Keratinocyte (primary cell): Measurements from ENCODE around the gene DTL. TPM values are rescaled to one million over a fixed set of nuclear protein-coding genes. Genes with fewer than 3 reads are reported as not detected.
"Not testable (repeated sequence)": the region's sequence is repeated elsewhere in the genome, so short reads cannot be mapped to it uniquely, and the experiment has no call there.

Source experiments
- DNase-seq: peaks from one replicate; pipeline ENCODE4 v3.0.0-alpha.2; 2011; ENCODE audit warnings: low read depth, missing footprints, low spot score
- FAIRE-seq: peaks from 2 replicates; lab custom pipeline; 2011; peaks lifted over from hg19 to GRCh38; lab: Jason Lieb, UNC
- H2AFZ ChIP-seq: 2 replicates; pipeline ENCODE4 v1.6.0; 2012; ENCODE audit warnings: low read length, control low read depth, inconsistent platforms; ENCODE audit not compliant: control insufficient read depth
- H3K27ac ChIP-seq: 2 replicates; pipeline ENCODE4 v1.5.1; 2011; ENCODE audit warnings: low read length; ENCODE audit not compliant: control insufficient read depth, insufficient read depth
- H3K27me3 ChIP-seq: 3 replicates; pipeline ENCODE4 v1.6.0; 2011; ENCODE audit warnings: low read length; ENCODE audit not compliant: control insufficient read depth, insufficient read depth; ENCODE audit errors: extremely low read depth
- H3K36me3 ChIP-seq, 2 experiments: 2 replicates in 1 of 2; 3 replicates in 1 of 2; pipeline ENCODE4 v1.5.1; 2011; ENCODE audit warnings: low read length in 2 of 2, mild to moderate bottlenecking in 1 of 2; ENCODE audit not compliant: control insufficient read depth in 2 of 2, insufficient read depth in 2 of 2; ENCODE audit errors: extremely low read depth in 1 of 2
- H3K4me1 ChIP-seq: 3 replicates; pipeline ENCODE4 v1.5.1; 2011; ENCODE audit warnings: low read length; ENCODE audit not compliant: control insufficient read depth, insufficient read depth; ENCODE audit errors: extremely low read depth
- H3K4me2 ChIP-seq: 3 replicates; pipeline ENCODE4 v1.6.0; 2011; ENCODE audit warnings: low read depth, low read length; ENCODE audit not compliant: control insufficient read depth, insufficient read depth; ENCODE audit errors: extremely low read depth
- H3K4me3 ChIP-seq, 3 experiments: fragments of 200-600 bp in 1 of 3; sonication (generic) in 1 of 3; 2 replicates in 2 of 3; 3 replicates in 1 of 3; pipeline ENCODE4 v1.5.1; 2011 to 2016; ENCODE audit warnings: low read length in 3 of 3, mild to moderate bottlenecking in 3 of 3, control low read depth in 2 of 3, inconsistent platforms in 1 of 3, low read depth in 1 of 3, mixed read lengths in 1 of 3, mixed run types in 1 of 3, moderate library complexity in 1 of 3; ENCODE audit not compliant: control insufficient read depth in 2 of 3, insufficient read depth in 2 of 3; ENCODE audit errors: extremely low read depth in 1 of 3
- H3K79me2 ChIP-seq: 2 replicates; pipeline ENCODE4 v1.6.0; 2012; ENCODE audit warnings: low read length; ENCODE audit not compliant: control insufficient read depth, insufficient read depth
- H3K9ac ChIP-seq: 3 replicates; pipeline ENCODE4 v1.6.0; 2011; ENCODE audit warnings: low read length; ENCODE audit not compliant: control insufficient read depth, insufficient read depth; ENCODE audit errors: extremely low read depth
- H3K9me1 ChIP-seq: 3 replicates; pipeline ENCODE4 v1.6.0; 2011; ENCODE audit warnings: low read length; ENCODE audit not compliant: control insufficient read depth, insufficient read depth; ENCODE audit errors: extremely low read depth
- H3K9me3 ChIP-seq: 2 replicates; pipeline ENCODE4 v1.5.1; 2012; ENCODE audit warnings: low read depth, low read length; ENCODE audit not compliant: control insufficient read depth
- H4K20me1 ChIP-seq: 3 replicates; pipeline ENCODE4 v1.6.0; 2011; ENCODE audit warnings: low read length; ENCODE audit not compliant: control insufficient read depth, insufficient read depth; ENCODE audit errors: extremely low read depth
- EZH2 ChIP-seq: IDR thresholded peaks from one replicate; pipeline ENCODE4 v1.6.1; 2012; ENCODE audit warnings: inconsistent platforms, mild to moderate bottlenecking, low read length, moderate library complexity
- dilution Hi-C: fragments of 300-500 bp; cut with MboI; formaldehyde crosslinking; loops from one replicate; pipeline ENCODE4 v1.7.0; 2020; ENCODE audit warnings: low sequenced_read_pairs; ENCODE audit not compliant: extremely low pct_ligation_motif_present
- polyA plus RNA-seq, 5 experiments: library from polyadenylated mRNA; depleted of rRNA in 3 of 5; stranded (reverse) in 3 of 5; stranded (forward) in 1 of 5; unstranded in 1 of 5; fragments of >200 nt; gene quantifications; 1 replicate in 1 of 5; 2 replicates in 3 of 5; 3 replicates in 1 of 5; pipeline versions ENCODE4 v1.2.1 to v1.2.3, GENCODE V29; 2011 to 2012; ENCODE audit warnings: missing spikeins in 2 of 5, low read depth in 1 of 5, low replicate concordance in 1 of 5
- TF ChIP-seq, protein P1 (sequence below), 3 experiments: IDR thresholded peaks in 1 of 3; conservative IDR thresholded peaks in 1 of 3; optimal IDR thresholded peaks in 1 of 3; 2 replicates in 2 of 3; 3 replicates in 1 of 3; pipeline versions ENCODE3 to v1.5.1; 2011; ENCODE audit warnings: low read length in 3 of 3, mild to moderate bottlenecking in 3 of 3, moderate library complexity in 2 of 3, control low read depth in 1 of 3, inconsistent platforms in 1 of 3; ENCODE audit not compliant: insufficient read depth in 2 of 3; ENCODE audit errors: extremely low read depth in 1 of 3

DTL gene
- polyA plus RNA-seq, 1 donor (not counting 4 experiments of a cell fraction or from before 2014, with no cell fraction given): 9.3 TPM

DNA sequence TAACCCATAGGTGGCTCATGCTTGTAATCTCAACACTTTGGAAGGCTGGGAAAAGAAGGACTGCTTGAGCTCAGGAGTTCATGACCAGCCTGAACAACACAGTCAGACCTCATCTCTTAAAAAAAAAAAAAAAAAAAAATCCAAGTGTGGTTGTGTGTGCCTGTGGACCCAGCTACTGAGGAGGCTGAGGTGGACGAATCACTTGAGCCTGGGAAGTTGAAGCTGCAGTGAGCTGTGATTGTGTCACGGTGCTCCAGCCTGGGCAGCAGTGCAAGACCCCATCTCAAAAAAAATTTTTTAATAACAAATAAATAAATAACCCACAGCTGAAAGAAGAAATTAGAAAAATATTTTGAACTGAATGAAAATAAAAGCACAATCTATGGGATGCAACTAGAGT is 14.0 kb upstream of the DTL start:
- Histone ChIP-seq H3K4me1 (no peaks in the 10 kb centered on the region), H4K20me1 (no peaks in the 10 kb centered on the region), H3K27ac (no peak overlapping the region), H3K9me3 (no peaks in the 10 kb centered on the region), H3K4me3 (no peak overlapping the region), H3K36me3 (no peaks in the 10 kb centered on the region), H3K9ac (no peak overlapping the region), H3K27me3 (no peaks in the 10 kb centered on the region), H3K79me2 (peaks cover 38% of the 10 kb centered on the region), H3K4me2 (no peak overlapping the region), H3K9me1 (no peaks in the 10 kb centered on the region), H2AFZ (no peak overlapping the region)
- TF ChIP-seq, protein P1, sequence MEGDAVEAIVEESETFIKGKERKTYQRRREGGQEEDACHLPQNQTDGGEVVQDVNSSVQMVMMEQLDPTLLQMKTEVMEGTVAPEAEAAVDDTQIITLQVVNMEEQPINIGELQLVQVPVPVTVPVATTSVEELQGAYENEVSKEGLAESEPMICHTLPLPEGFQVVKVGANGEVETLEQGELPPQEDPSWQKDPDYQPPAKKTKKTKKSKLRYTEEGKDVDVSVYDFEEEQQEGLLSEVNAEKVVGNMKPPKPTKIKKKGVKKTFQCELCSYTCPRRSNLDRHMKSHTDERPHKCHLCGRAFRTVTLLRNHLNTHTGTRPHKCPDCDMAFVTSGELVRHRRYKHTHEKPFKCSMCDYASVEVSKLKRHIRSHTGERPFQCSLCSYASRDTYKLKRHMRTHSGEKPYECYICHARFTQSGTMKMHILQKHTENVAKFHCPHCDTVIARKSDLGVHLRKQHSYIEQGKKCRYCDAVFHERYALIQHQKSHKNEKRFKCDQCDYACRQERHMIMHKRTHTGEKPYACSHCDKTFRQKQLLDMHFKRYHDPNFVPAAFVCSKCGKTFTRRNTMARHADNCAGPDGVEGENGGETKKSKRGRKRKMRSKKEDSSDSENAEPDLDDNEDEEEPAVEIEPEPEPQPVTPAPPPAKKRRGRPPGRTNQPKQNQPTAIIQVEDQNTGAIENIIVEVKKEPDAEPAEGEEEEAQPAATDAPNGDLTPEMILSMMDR (optimal IDR thresholded peaks at IDR 0.05 in 1 of 3, IDR thresholded peaks at IDR 0.05 in 1 of 3, conservative IDR thresholded peaks at IDR 0.05 in 1 of 3; ENCODE audit: extremely low read depth in 1 of 3, insufficient read depth in 2 of 3, low read length in 3 of 3): no peak
- no peak for TF ChIP-seq EZH2
- no peak for DNase-seq
- FAIRE-seq: no peak
- dilution Hi-C loops: no loop called here

DNA sequence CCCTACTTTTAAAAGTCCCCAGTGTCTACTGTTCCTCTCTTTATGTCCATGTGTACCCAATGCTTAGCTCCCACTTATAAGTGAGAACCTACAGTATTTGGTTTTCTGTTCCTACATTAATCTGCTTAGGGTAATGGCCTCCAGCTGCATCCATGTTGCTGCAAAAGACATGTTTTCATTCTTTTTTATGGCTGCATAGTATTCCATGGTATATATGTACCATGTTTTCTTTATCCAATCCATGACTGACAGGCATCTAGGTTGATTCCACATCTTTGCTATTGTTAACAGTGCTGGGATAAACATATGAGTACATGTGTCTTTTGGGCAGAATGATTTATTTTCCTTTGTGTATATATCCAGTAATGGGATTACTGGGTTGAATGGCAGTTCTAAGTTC is 12.6 kb upstream of the DTL start:
- H3K9me3 ChIP-seq, dilution Hi-C loops, DNase-seq, H3K9ac ChIP-seq, H2AFZ ChIP-seq, H3K4me2 ChIP-seq, H3K36me3 ChIP-seq, H3K27ac ChIP-seq, H3K27me3 ChIP-seq, H3K9me1 ChIP-seq, H3K4me3 ChIP-seq, H4K20me1 ChIP-seq, H3K4me1 ChIP-seq, FAIRE-seq: not testable (repeated sequence)
- peaks cover 50% of the 10 kb centered on the region for H3K79me2 ChIP-seq

DNA sequence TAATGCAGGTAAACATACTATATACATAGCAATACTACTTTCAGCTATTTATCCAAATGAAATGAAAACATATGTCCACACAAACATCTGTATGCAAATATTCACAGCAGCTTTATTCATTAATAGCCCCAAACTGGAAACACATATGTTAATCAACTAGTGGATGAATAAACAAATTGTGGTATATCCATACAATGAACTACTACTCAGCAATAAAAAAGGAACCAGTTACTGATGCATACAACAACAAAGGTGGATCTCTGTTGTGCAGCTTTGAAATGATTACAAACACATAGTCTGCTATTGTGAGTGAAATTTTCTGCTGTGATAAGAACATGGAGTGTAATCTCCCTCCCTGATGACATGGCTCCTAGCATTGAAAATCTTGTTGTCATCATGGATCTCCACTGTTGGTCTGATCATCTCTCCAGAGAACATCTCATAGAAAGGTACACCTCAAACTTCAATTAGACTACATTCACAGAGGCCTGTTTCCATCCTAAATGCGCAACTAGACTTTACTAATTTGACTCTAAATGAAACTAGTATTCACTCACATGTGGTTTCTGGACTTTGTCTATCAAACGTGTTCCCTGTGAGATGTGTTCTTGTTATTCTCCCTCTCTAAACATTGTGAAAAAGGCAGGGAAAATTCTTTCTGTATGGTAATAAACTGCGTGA is 10.9 kb upstream of the DTL start:
- no peak overlapping the region for H3K27ac ChIP-seq
- no peaks in the 10 kb centered on the region for H3K9me3 ChIP-seq
- peaks cover 16% of the 10 kb centered on the region for H3K4me1 ChIP-seq
- dilution Hi-C loops: no loop called here
- TF ChIP-seq, protein P1 (optimal IDR thresholded peaks at IDR 0.05 in 1 of 3, IDR thresholded peaks at IDR 0.05 in 1 of 3, conservative IDR thresholded peaks at IDR 0.05 in 1 of 3; ENCODE audit: extremely low read depth in 1 of 3, insufficient read depth in 2 of 3, low read length in 3 of 3): no peak
- TF ChIP-seq EZH2: no peak
- H3K36me3 ChIP-seq: no peaks in the 10 kb centered on the region
- H3K27me3 ChIP-seq: no peaks in the 10 kb centered on the region
- no peaks in the 10 kb centered on the region for H4K20me1 ChIP-seq
- no peak overlapping the region for H2AFZ ChIP-seq
- no peak overlapping the region for H3K4me3 ChIP-seq
- H3K9ac ChIP-seq: no peak overlapping the region
- H3K79me2 ChIP-seq: peaks cover 67% of the 10 kb centered on the region
- H3K4me2 ChIP-seq: no peak overlapping the region
- no peaks in the 10 kb centered on the region for H3K9me1 ChIP-seq
- DNase-seq: no peak
- FAIRE-seq: no peak

DNA sequence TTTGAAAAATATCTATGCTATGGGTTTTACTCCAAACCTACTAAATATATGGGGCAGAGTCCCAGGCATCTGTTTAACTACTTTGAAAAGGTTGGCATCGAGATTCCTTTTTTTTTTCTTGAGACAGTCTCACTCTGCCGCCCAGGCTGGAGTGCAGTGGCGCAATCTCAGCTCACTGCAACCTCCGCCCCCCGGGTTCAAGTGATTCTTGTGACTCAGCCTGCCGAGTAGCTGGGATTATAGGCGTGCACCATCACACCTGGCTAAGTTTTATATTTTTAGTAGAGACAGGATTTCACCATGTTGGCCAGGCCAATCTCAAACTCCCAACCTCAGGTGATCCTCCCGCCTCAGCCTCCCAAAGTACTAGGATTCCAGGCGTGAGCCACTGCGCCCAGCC is 7.8 kb upstream of the DTL start:
- H3K36me3 ChIP-seq, FAIRE-seq, H2AFZ ChIP-seq, dilution Hi-C loops, H3K27me3 ChIP-seq, H3K9ac ChIP-seq, H3K4me2 ChIP-seq, H3K9me1 ChIP-seq, DNase-seq, H3K4me3 ChIP-seq, H3K9me3 ChIP-seq, H4K20me1 ChIP-seq: not testable (repeated sequence)
- Histone ChIP-seq H3K4me1 (peaks cover 27% of the 10 kb centered on the region), H3K27ac (peak overlapping the region; percentile 29), H3K79me2 (peaks cover 79% of the 10 kb centered on the region)
